ENCODE measurements around the gene ARL8B.
"Not testable (repeated sequence)": the region's sequence is repeated elsewhere in the genome, so short reads cannot be mapped to it uniquely, and the experiment has no call there.

ARL8B gene

GRCh38 chr3:5147152-5147551 lies 25.1 kb downstream of the ARL8B start:
- DNase-seq: not testable (repeated sequence)

DNA sequence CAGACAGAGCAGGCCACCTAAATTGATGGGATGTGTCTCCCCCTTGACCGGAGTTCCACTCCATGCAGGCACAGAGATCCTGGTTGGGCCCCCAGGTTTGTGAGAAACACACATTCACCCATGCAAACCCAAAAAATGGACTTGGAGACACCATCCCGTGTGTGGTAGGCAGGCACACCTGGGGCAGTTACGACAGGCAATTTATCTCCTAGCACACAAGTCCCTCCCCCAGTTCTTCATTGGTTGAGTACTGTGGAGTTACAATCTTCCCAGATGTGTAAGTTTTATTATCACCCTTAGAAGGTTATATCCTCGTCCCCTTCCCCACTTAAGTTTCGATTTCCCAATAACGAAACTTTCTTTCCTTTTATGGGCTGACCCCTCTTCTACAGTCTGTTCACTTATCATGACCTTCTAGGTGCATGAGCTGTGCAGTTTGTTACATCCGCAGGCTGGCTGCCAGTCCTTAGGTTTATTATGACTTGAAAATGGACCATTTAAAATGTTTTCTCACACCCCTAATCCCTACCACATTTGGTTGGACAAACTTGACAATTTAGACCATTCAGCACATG lies 27.3 kb downstream of the ARL8B start:
- no peak for DNase-seq

DNA sequence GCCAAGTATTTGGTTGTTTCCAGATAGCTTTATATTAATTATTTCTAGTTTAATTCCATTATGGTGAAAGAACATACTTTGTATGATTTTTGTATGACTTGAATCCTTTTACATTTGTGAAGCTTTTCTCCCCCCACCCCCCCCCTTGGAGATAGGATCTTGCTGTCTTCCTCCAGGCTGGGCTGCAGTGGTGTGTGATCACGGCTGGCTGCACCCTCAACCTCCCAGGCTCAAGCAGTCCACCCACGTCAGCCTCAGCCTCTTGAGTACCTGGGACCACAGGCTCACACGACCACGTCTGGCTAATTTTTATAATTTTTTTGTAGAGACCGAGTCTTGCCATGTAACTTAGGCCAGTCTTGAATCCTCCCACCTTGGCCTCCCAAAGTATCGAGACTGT lies 29.5 kb downstream of the ARL8B start:
- DNase-seq: no peak

DNA sequence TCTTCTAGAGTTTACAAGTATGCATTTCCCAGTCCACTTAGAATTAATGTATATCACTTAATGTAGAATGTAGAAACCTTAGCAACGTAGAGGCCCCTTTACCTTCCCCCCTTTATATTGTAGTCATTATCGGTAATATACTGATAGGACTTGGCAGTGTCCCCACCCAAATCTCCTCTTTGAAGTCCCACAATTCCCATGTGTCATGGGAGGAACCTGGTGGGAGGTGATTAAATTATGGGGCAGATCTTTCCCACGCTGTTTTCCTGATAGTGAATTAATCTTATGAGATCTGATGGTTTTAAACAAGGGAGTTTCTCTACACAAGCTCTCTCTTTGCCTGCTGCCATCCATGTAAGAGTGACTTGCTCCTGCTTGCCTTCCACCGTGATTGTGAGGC lies 31.0 kb downstream of the ARL8B start:
- DNase-seq: no peak

- peak; percentile 26 for DNase-seq
These were observed 33.1 kb downstream of the ARL8B start for GRCh38 chr3:5155241-5155640.

GRCh38 chr3:5160321-5160720 lies 38.2 kb downstream of the ARL8B start:
- no peak for DNase-seq

DNA sequence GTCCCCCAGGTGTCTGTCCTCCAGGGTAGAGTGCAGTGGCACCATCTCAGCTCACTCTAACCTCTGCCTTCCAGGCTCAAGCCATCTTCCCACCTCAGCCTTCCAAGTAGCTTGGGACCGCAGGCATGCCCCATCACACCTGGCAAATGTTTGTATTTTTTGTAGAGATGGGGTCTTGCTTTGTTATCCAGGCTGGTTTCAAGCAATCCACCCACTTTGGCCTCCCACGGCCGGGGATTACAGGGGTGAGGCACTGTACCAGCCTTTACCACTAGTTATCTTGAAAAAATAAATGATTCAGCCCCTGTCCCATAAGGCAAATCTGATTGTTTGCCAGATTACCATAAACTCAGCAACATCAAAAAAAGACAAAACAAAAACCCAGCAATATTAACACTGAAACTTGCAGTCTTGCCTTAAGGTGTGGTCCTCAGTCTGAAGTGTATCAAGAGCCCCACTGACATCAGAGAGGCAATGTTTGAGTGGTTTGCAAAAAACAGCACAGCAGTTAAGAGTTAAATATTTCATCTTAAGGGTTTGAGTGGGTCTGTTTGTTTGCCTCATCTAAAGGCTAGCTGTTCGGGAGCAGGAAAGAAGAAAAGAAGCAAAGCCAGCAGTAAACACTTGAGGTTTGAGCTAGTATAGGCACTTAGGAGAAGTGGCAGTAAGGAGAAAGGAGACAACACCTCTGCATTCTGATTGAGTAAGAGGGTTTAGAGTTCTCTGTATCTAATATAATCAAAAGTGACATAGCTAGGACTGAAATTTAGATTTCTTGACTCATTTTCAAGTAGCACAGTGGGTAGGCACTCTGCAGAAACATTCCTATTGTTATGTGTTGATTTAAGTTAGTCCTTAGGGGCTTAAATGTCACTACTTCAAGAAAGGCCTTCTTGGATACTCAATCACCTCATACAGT lies 39.1 kb downstream of the ARL8B start:
- DNase-seq: no peak

DNA sequence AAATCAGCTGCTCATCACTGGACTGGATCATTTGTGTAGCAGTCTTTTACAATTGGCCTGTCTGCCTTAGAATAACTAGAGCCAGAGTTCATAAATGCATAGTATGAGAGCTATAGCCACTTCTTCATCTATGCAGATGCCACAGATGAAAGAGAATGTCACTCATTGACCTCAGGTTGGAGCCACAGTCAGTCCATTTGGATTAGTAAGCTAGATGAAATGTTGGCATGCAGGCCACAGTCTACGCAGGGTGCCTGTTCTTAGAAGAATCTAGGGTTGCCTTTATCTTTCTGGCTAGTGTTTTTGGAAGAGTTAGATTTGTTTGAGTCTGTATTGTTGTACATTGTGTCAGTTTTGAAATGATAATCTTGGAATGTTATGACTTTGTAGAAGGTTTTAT lies 40.0 kb downstream of the ARL8B start:
- peak; percentile 74 for DNase-seq

DNA sequence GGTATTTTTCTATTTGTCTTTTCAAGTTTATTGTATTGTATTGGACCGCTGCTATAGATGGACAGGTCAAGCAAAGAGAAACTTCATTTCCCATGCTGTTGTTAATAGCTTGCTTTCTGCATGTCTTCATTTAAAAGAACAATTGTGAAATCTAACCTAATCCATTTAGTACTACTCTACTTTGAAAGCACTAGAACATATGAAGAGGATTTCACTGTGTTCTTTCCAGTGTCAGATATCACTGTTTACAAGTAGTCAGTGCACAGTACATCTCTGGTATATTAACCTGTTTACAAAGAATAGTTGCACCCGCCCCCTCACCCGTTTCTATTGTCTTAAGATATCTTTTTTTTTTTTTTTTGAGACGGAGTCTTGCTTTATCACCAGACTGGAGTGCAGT lies 43.6 kb downstream of the ARL8B start:
- DNase-seq: no peak

DNA sequence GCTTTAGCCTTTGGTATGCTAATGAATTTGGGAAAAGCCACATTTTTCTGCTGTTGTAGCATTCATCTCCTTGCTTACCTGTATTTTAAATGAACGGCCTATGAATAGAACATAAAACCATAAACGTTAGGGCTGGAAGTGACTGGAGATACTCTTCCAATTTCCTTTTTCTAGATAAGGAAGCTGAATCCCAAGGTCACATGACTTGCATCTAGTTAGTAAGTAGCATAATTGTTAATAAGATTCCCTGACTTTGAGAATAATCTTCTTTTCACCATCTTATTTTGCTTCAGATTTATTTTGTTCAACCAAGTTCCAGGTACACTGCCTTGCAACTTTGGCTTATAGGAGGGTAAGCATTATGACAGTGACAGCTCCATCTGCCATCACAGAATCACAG lies 44.8 kb downstream of the ARL8B start:
- DNase-seq: no peak

DNA sequence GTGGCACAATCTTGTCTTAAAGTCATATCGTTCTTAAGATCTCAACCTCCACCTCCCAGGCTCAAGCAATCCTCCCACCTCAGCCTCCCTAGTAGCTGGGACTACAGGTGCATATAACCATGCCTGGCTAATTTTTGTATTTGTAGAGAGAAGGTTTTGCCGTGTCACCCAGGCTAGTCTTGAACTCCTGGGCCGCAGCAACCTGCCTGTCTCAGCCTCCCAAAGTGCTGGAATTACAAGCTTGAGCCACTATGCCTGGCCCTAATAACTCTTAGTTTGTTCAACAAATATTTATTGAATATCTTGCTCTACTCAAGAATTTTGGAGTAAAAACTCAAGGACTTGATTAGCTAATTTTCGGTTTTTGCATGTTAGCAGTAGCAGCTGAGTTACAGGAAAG lies 46.0 kb downstream of the ARL8B start:
- no peak for DNase-seq

DNA sequence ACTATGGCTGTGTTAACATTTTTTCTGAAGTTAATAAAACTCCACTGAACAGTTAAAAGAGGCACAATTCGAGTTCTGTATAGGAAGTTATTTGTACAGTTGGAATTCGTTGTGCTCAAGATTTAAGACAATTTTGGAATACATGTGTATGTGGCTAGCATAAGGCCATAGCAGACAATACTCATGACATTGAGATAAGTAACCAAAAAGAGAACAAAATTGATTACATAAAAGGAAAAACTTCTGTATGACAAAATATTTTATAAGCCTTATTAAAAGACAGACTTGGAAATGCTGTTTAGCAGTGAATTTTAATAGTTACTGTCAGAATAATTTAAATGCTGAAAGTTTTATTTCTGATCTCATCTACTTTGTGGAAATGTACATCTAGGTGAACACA lies 47.7 kb downstream of the ARL8B start:
- no peak for DNase-seq

GRCh38 chr3:5170975-5171374 lies 48.9 kb downstream of the ARL8B start:
- no peak for DNase-seq

- no peak for DNase-seq
These were observed 49.9 kb downstream of the ARL8B start for GRCh38 chr3:5172018-5172417.

GRCh38 chr3:5179036-5179435 lies 56.9 kb downstream of the ARL8B start:
- DNase-seq: not testable (repeated sequence)

- DNase-seq: no peak
These were observed 59.5 kb downstream of the ARL8B start for GRCh38 chr3:5181469-5182141.

DNA sequence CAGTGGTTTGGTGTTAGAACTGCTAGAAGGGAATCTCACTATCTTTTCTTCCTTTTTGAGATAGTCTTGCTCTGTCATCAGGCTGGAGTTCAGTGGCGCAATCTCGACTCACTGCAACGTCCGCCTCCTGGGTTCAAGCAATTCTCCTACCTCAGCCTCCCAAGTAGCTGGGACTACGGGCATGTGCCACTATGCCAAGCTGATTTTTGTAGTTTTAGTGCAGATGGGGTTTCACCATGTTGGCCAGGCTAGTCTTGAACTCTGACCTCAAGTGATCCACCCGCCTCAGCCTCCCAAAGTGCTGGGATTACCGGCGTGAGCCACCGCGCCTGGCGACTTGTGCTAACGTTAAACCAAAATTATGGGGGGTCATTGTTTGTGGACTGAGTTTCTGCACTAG lies 61.6 kb downstream of the ARL8B start:
- DNase-seq: not testable (repeated sequence)

DNA sequence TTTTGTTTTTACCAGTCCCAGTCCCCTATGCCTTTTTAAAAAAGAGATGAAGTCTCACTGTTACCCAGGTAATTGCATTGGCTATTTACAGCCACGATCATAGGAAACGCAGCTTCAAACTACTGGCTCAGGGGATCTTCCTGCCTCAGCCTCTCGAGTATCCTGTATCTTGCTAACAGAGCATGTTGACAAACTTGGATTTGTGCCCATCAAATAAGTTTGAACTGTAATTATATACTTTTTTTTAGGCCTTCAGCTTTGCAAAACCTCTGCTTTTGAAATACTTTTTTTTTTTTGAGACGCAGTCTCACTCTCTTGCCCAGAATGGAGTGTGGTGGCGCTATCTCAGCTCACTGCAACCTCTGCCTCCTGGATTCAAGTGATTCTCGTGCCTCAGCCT lies 62.4 kb downstream of the ARL8B start:
- no peak for DNase-seq

GRCh38 chr3:5185093-5185673 lies 63.1 kb downstream of the ARL8B start:
- DNase-seq: no peak

- DNase-seq: no peak
These were observed 64.2 kb downstream of the ARL8B start for GRCh38 chr3:5186089-5186857.

- peak; percentile 41 for DNase-seq
These were observed 64.7 kb downstream of the ARL8B start for GRCh38 chr3:5186858-5187155.

- DNase-seq: peak; percentile 97
These were observed 65.2 kb downstream of the ARL8B start, which contains the start of gene EDEM1 for GRCh38 chr3:5187156-5187919. Gene EDEM1 (plus strand): TSS chr3:5187707. CDS start chr3:5187806, 99 bp downstream.
